OCI-LY3 (cell line): Measurements from ENCODE around the gene UBA5.

Experiments
- EZH2phosphoT487 ChIP-seq: fragments of 200-600 bp; shearing (Covaris generic); IDR thresholded peaks from 2 replicates; pipeline ENCODE4 v1.6.1; 2018; ENCODE audit warnings: antibody characterized with exemption, mixed run types, low read depth
- TF ChIP-seq, protein P1 (sequence below): fragments of 200-600, 300-600 bp; sonication (generic); IDR thresholded peaks from 2 replicates; pipeline ENCODE4 v1.5.1; 2014; ENCODE audit warnings: antibody characterized with exemption, low read length, low read depth

GRCh38 chr3:132710311-132710710, 50.2 kb downstream of the UBA5 start:
- TF ChIP-seq EZH2phosphoT487: no peak
- TF ChIP-seq, protein P1, sequence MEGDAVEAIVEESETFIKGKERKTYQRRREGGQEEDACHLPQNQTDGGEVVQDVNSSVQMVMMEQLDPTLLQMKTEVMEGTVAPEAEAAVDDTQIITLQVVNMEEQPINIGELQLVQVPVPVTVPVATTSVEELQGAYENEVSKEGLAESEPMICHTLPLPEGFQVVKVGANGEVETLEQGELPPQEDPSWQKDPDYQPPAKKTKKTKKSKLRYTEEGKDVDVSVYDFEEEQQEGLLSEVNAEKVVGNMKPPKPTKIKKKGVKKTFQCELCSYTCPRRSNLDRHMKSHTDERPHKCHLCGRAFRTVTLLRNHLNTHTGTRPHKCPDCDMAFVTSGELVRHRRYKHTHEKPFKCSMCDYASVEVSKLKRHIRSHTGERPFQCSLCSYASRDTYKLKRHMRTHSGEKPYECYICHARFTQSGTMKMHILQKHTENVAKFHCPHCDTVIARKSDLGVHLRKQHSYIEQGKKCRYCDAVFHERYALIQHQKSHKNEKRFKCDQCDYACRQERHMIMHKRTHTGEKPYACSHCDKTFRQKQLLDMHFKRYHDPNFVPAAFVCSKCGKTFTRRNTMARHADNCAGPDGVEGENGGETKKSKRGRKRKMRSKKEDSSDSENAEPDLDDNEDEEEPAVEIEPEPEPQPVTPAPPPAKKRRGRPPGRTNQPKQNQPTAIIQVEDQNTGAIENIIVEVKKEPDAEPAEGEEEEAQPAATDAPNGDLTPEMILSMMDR: no peak
